ENCODE results near the gene CCDC169. TPM values are rescaled to one million over a fixed set of nuclear protein-coding genes. Genes with fewer than 3 reads are reported as not detected.
"Not testable (repeated sequence)": the region's sequence is repeated elsewhere in the genome, so short reads cannot be mapped to it uniquely, and the experiment has no call there.

The CCDC169 gene
- total and polyA plus RNA-seq, 2 donors (not counting 3 experiments of a cell fraction or from before 2014, with no cell fraction given): 1.2 to 2.5 TPM

DNA sequence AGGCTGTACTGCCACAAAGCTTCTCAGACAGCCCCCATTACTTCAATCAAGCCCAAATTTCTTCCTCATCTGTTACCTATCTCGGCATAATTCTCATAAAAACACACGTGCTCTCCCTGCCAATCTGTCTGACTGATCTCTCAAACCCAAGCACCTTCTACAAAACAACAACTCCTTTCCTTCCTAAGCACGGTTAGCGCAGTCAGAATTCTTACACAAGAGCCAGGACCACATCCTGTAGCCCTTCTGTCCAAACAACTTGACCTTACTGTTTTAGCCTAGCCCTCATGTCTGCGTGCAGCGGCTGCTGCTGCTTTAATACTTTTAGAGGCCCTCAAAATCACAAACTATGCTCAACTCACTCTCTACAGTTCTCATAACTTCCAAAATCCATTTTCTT, 22.2 kb upstream of the CCDC169 start:
- BruUV-seq (replicated peaks); DNase-seq (ENCODE audit: low read depth, low spot score); FAIRE-seq; H3K4me2 ChIP-seq (ENCODE audit: insufficient read depth, low read length); H3K9me3 ChIP-seq (replicated peaks; ENCODE audit: control insufficient read depth, insufficient read depth, low read length); H3K27me3 ChIP-seq (ENCODE audit: control insufficient read depth in 2 of 2, insufficient read depth in 2 of 2, low read length in 2 of 2); H3K4me1 ChIP-seq (ENCODE audit: control insufficient read depth, extremely low read depth, insufficient read depth, low read length); H3K79me2 ChIP-seq (ENCODE audit: control insufficient read depth, insufficient read depth, low read length); H3K27ac ChIP-seq (ENCODE audit: insufficient read depth, low read depth, low read length); H2AFZ ChIP-seq (ENCODE audit: low read depth, low read length); H3K4me3 ChIP-seq (replicated peaks in 1 of 3; ENCODE audit: insufficient read depth in 1 of 3, low read depth in 1 of 3, low read length in 3 of 3); H3K9me1 ChIP-seq (replicated peaks; ENCODE audit: control insufficient read depth, extremely low read depth, insufficient read depth, low read length); H4K20me1 ChIP-seq (replicated peaks; ENCODE audit: control insufficient read depth, extremely low read depth, insufficient read depth, low read length); intact Hi-C loops (cut with micrococcal nuclease); CTCF ChIA-PET; dilution Hi-C loops (cut with MboI; ENCODE audit: extremely low pct_ligation_motif_present, low sequenced_read_pairs); H3K9ac ChIP-seq (replicated peaks; ENCODE audit: extremely low read depth, insufficient read depth, low read length); POLR2A ChIA-PET: not testable (repeated sequence)
- peaks cover 10 to 11% of the 10 kb centered on the region in 2 experiments for H3K36me3 ChIP-seq (ENCODE audit: control insufficient read depth in 2 of 2, extremely low read depth in 1 of 2, insufficient read depth in 2 of 2, low read length in 2 of 2)

DNA sequence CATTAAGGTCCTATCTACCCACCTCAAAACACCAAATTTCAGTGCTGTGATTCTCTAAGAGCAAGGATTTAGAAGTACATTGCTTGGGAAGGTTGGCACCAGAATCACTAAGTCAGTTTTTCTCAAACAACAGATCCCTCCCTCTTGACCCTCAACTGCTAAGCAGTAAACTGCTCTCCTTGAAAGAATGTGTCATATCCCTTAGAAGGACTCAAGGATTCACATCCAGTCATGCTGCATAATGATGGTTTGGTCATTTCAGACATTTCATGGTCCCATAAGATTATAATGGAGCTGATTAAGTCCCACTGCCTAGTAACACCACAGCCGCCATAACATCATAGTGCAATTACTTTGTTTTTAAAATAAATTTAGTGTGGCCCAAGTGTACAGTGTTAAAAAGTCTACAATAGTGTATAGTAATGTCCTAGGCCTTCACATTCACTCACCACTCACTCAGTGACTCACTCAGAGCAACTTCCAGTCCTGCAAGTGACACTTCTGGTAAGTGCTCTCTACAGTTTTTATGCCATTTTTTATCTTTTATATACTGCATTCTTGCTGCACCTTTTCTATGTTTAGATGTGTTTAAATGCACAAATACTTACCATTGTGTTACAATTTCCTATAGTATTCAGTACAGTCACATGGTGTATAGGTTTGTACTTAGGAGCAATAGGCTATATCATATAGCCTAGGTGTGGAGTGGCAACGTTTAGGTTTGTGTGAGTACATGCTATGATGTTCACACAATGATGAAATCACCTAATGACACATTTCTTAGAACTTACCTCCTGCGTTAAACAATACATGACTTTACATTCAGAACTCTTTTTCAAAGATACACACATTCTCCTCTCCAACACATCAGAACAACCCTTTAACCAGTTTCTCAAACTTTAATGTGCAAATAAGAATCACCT, 15.7 kb upstream of the CCDC169 start:
- peaks cover 3% of the 10 kb centered on the region for H4K20me1 ChIP-seq (replicated peaks; ENCODE audit: control insufficient read depth, extremely low read depth, insufficient read depth, low read length)
- H3K4me1 ChIP-seq (ENCODE audit: control insufficient read depth, extremely low read depth, insufficient read depth, low read length): no peaks in the 10 kb centered on the region
- H3K9me1 ChIP-seq (replicated peaks; ENCODE audit: control insufficient read depth, extremely low read depth, insufficient read depth, low read length): no peaks in the 10 kb centered on the region
- peaks cover 14 to 27% of the 10 kb centered on the region in 2 experiments for H3K36me3 ChIP-seq (ENCODE audit: control insufficient read depth in 2 of 2, extremely low read depth in 1 of 2, insufficient read depth in 2 of 2, low read length in 2 of 2)
- no peak overlapping the region for H3K27ac ChIP-seq (ENCODE audit: insufficient read depth, low read depth, low read length)
- no peaks in the 10 kb centered on the region for H3K9me3 ChIP-seq (replicated peaks; ENCODE audit: control insufficient read depth, insufficient read depth, low read length)
- no peak overlapping the region for H2AFZ ChIP-seq (ENCODE audit: low read depth, low read length)
- CTCF ChIA-PET: interaction anchor here (1.2 to 1.7 kb wide), 3 partner anchors 11 to 15 kb away, joined by 3 to 4 read pairs (median 3); no protein-coding TSS in a partner anchor
- no peak overlapping the region for H3K4me3 ChIP-seq (replicated peaks in 1 of 3; ENCODE audit: insufficient read depth in 1 of 3, low read depth in 1 of 3, low read length in 3 of 3)
- dilution Hi-C loops (cut with MboI; ENCODE audit: extremely low pct_ligation_motif_present, low sequenced_read_pairs) (no loop called here), intact Hi-C loops (cut with micrococcal nuclease) (no loop called here)
- DNase-seq (ENCODE audit: low read depth, low spot score) (no peak), FAIRE-seq (no peak)
- H3K4me2 ChIP-seq (ENCODE audit: insufficient read depth, low read length): no peak overlapping the region
- no peaks in the 10 kb centered on the region for H3K79me2 ChIP-seq (ENCODE audit: control insufficient read depth, insufficient read depth, low read length)
- POLR2A ChIA-PET: no interaction called here
- no peaks in the 10 kb centered on the region for H3K27me3 ChIP-seq (ENCODE audit: control insufficient read depth in 2 of 2, insufficient read depth in 2 of 2, low read length in 2 of 2)
- BruUV-seq (replicated peaks): no TSS peak
- TF ChIP-seq, protein P1, sequence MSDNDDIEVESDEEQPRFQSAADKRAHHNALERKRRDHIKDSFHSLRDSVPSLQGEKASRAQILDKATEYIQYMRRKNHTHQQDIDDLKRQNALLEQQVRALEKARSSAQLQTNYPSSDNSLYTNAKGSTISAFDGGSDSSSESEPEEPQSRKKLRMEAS (IDR thresholded peaks at IDR 0.05; ENCODE audit: insufficient read depth, insufficient read length): no peak
- peak; percentile 35 for TF ChIP-seq FOS (IDR thresholded peaks at IDR 0.05; ENCODE audit: borderline replicate concordance, insufficient read depth, low read length)
- H3K9ac ChIP-seq (replicated peaks; ENCODE audit: extremely low read depth, insufficient read depth, low read length): no peak overlapping the region
